GM19395 (cell line): ENCODE results near the gene ZNF664.

Source experiments
- ATAC-seq: cut with Tn5 transposase; IDR thresholded peaks from one replicate; pipeline ENCODE4 v1.9.1; 2021; ENCODE audit warnings: mild to moderate bottlenecking, moderate library complexity; ENCODE audit not compliant: unreplicated experiment

Gene ZNF664

GRCh38 chr12:124027753-124028554 is 54.9 kb downstream of the ZNF664 start:
- no peak for ATAC-seq

GRCh38 chr12:124028555-124028925 is 55.5 kb downstream of the ZNF664 start:
- ATAC-seq: no peak

- no peak for ATAC-seq
Measured at GRCh38 chr12:124030008-124030407, 57.0 kb downstream of the ZNF664 start.

GRCh38 chr12:124030510-124030909 is 57.5 kb downstream of the ZNF664 start:
- no peak for ATAC-seq

- no peak for ATAC-seq
Measured at GRCh38 chr12:124031058-124031457, 58.0 kb downstream of the ZNF664 start.

GRCh38 chr12:124032265-124032886 is 59.4 kb downstream of the ZNF664 start:
- ATAC-seq: no peak

- no peak for ATAC-seq
Measured at GRCh38 chr12:124033859-124034258, 60.8 kb downstream of the ZNF664 start.

- ATAC-seq: no peak
Measured at GRCh38 chr12:124034297-124034696, 61.3 kb downstream of the ZNF664 start.

- no peak for ATAC-seq
Measured at GRCh38 chr12:124035163-124035562, 62.1 kb downstream of the ZNF664 start.

GRCh38 chr12:124036171-124036598 is 63.2 kb downstream of the ZNF664 start:
- ATAC-seq: no peak

- no peak for ATAC-seq
Measured at GRCh38 chr12:124036657-124037109, 63.7 kb downstream of the ZNF664 start.

- ATAC-seq: no peak
Measured at GRCh38 chr12:124037331-124037730, 64.3 kb downstream of the ZNF664 start.

- no peak for ATAC-seq
Measured at GRCh38 chr12:124039276-124039675, 66.3 kb downstream of the ZNF664 start.

- no peak for ATAC-seq
Measured at GRCh38 chr12:124040291-124040690, 67.3 kb downstream of the ZNF664 start.

- ATAC-seq: no peak
Measured at GRCh38 chr12:124040737-124041136, 67.7 kb downstream of the ZNF664 start.

- ATAC-seq: no peak
Measured at GRCh38 chr12:124041907-124042306, 68.9 kb downstream of the ZNF664 start.

GRCh38 chr12:124044021-124044420 is 71.0 kb downstream of the ZNF664 start:
- no peak for ATAC-seq

GRCh38 chr12:124044809-124045321 is 71.8 kb downstream of the ZNF664 start:
- no peak for ATAC-seq

GRCh38 chr12:124045671-124046455 is 72.8 kb downstream of the ZNF664 start:
- ATAC-seq: no peak

- no peak for ATAC-seq
Measured at GRCh38 chr12:124046456-124046740, 73.4 kb downstream of the ZNF664 start.

GRCh38 chr12:124047045-124047566 is 74.1 kb downstream of the ZNF664 start:
- no peak for ATAC-seq
